Upper lobe of right lung (tissue), 1 donor: Measurements from ENCODE around the gene AMPD1. TPM values are rescaled to one million over a fixed set of nuclear protein-coding genes. Genes with fewer than 3 reads are reported as not detected.

Experiments used
- ATAC-seq: fragments of 200-7000 bp; cut with Tn5 transposase; one replicate; pipeline ENCODE4 v1.9.1; 2020; ENCODE audit warnings: mild to moderate bottlenecking, moderate library complexity
- DNase-seq: peaks from one replicate; pipeline ENCODE4 v3.0.0-alpha.2; 2020
- H3K27ac ChIP-seq: fragments of 200-600 bp; one replicate; pipeline ENCODE4 v1.8.0; 2022
- H3K27me3 ChIP-seq: fragments of 200-600 bp; one replicate; pipeline ENCODE4 v1.8.0; 2022; ENCODE audit warnings: mild to moderate bottlenecking
- H3K36me3 ChIP-seq: fragments of 200-600 bp; one replicate; pipeline ENCODE4 v1.8.0; 2022
- H3K4me1 ChIP-seq: fragments of 200-600 bp; one replicate; pipeline ENCODE4 v1.8.0; 2022
- H3K4me3 ChIP-seq: fragments of 200-600 bp; one replicate; pipeline ENCODE4 v1.8.0; 2022; ENCODE audit warnings: mild to moderate bottlenecking
- H3K9me3 ChIP-seq: fragments of 200-600 bp; one replicate; pipeline ENCODE4 v1.8.0; 2022
- CTCF ChIP-seq: fragments of 200-600 bp; IDR thresholded peaks from one replicate; pipeline ENCODE4 v1.8.0; 2022; ENCODE audit warnings: antibody characterized with exemption
- intact Hi-C: fragments of 100-400 bp; cut with DNase I; formaldehyde crosslinking; loops from one replicate; pipeline ENCODE4 v1.11.0; 2022
- total RNA-seq: library from RNA; stranded (reverse); fragmentation: NEBNext Ultra II Directional; extraction: Animal tissue kit (Norgen Biotek cat#: 25700); gene quantifications from one replicate; pipeline ENCODE4 v1.2.1, GENCODE V29; 2021
- donor health status: DM: no; HTN: yes; CAD: no; lungs with severe emphysema.

AMPD1 gene
- total RNA-seq, 1 donor from 2014 or later: not detected

GRCh38 chr1:114688526-114688925, 6.8 kb downstream of the AMPD1 start:
- no peaks in the 10 kb centered on the region for H3K4me1 ChIP-seq
- no peak for TF ChIP-seq CTCF
- DNase-seq: no peak
- ATAC-seq: no peak
- intact Hi-C loops: no loop called here
- H3K27ac ChIP-seq: no peak overlapping the region
- no peak overlapping the region for H3K4me3 ChIP-seq
- peaks cover 5% of the 10 kb centered on the region for H3K27me3 ChIP-seq
- no peaks in the 10 kb centered on the region for H3K36me3 ChIP-seq
- H3K9me3 ChIP-seq: no peaks in the 10 kb centered on the region

- no peak overlapping the region for H3K4me3 ChIP-seq
Observed at GRCh38 chr1:114685851-114686250, 9.5 kb downstream of the AMPD1 start.

GRCh38 chr1:114677691-114678090, 17.7 kb downstream of the AMPD1 start:
- intact Hi-C loops: no loop called here
- Histone ChIP-seq H3K27ac (no peak overlapping the region), H3K9me3 (no peaks in the 10 kb centered on the region), H3K4me3 (no peak overlapping the region), H3K27me3 (no peaks in the 10 kb centered on the region), H3K36me3 (no peaks in the 10 kb centered on the region), H3K4me1 (no peaks in the 10 kb centered on the region)
- ATAC-seq (no peak), DNase-seq (no peak)
- no peak for TF ChIP-seq CTCF

More at GRCh38 chr1:114685851-114686250, 9.5 kb downstream of the AMPD1 start:
- TF ChIP-seq CTCF: no peak
- no peak for DNase-seq
- Histone ChIP-seq H3K27me3 (no peaks in the 10 kb centered on the region), H3K9me3 (no peaks in the 10 kb centered on the region), H3K27ac (no peak overlapping the region), H3K4me1 (no peaks in the 10 kb centered on the region), H3K36me3 (no peaks in the 10 kb centered on the region)
- intact Hi-C loops: no loop called here
- no peak for ATAC-seq

- Histone ChIP-seq H3K27me3 (no peaks in the 10 kb centered on the region), H3K36me3 (no peaks in the 10 kb centered on the region), H3K4me1 (no peaks in the 10 kb centered on the region), H3K9me3 (no peaks in the 10 kb centered on the region), H3K4me3 (no peak overlapping the region), H3K27ac (no peak overlapping the region)
- ATAC-seq (no peak), DNase-seq (no peak)
- intact Hi-C loops: no loop called here
- TF ChIP-seq CTCF: no peak
Observed at GRCh38 chr1:114676115-114676514, 19.2 kb downstream of the AMPD1 start.

GRCh38 chr1:114671939-114672275, 23.4 kb downstream of the AMPD1 start:
- no peak for TF ChIP-seq CTCF
- no peaks in the 10 kb centered on the region for H3K36me3 ChIP-seq
- H3K4me3 ChIP-seq: no peak overlapping the region
- ATAC-seq (no peak), DNase-seq (no peak)
- no peaks in the 10 kb centered on the region for H3K27me3 ChIP-seq
- intact Hi-C loops: no loop called here
- H3K27ac ChIP-seq: no peak overlapping the region
- peaks cover 8% of the 10 kb centered on the region for H3K4me1 ChIP-seq
- H3K9me3 ChIP-seq: no peaks in the 10 kb centered on the region
